ENCODE data around the gene DQX1.

DQX1 gene

GRCh38 chr2:74497777-74498499 is 28.1 kb downstream of the DQX1 start:
- no peak for ATAC-seq
- TF ChIP-seq RARB (CRISPR knock-in tag; IDR thresholded peaks at IDR 0.05) (no peak), ZFP3 (CRISPR knock-in tag; IDR thresholded peaks at IDR 0.05) (no peak), BACH2 (CRISPR knock-in tag; IDR thresholded peaks at IDR 0.05; ENCODE audit: borderline replicate concordance) (no peak), TCF4 (CRISPR knock-in tag; IDR thresholded peaks at IDR 0.05; ENCODE audit: borderline replicate concordance) (no peak), SNAI2 (CRISPR knock-in tag; IDR thresholded peaks at IDR 0.05) (no peak), ZFP30 (CRISPR knock-in tag; IDR thresholded peaks at IDR 0.05) (no peak), CSRNP3 (CRISPR knock-in tag; IDR thresholded peaks at IDR 0.05) (no peak)

DNA sequence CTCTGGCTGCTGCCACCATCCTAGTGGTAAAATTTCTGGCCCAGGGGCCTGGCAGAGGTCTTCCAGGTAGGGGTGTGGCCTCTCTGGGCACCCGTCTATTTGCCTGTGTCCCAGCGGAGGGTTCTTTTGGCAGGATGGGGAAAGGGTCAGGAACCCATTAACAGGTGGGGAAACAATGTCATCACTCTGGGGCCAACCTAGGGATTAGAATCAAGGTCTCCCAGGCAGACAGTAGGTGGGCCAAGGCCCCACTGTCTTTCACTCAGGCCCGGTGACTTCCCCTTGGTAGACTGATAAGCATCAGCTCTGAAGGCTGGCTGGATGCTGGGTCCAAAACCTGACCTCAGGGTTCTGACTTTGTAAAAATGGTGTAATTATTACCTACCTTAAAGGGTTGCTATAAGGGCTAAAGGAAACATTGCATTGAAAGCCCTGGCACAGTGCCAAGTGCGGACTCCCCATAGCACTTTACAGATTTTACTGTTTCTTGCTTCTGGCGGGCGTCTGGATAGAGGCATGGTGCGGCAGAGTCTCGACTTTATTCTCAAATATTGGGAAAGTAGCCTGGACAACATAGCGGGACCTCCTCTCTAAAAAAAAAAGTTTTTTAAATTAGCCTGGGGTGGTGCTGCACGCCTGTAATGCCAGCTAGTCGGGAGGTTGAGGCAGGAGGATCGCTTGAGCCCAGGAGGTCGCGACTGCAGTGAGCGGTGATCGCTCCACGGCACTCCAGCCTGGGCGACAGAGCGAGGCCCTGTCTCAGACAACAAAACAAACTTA is 28.8 kb downstream of the DQX1 start:
- ATAC-seq, result no peak
- TF ChIP-seq, protein P1, sequence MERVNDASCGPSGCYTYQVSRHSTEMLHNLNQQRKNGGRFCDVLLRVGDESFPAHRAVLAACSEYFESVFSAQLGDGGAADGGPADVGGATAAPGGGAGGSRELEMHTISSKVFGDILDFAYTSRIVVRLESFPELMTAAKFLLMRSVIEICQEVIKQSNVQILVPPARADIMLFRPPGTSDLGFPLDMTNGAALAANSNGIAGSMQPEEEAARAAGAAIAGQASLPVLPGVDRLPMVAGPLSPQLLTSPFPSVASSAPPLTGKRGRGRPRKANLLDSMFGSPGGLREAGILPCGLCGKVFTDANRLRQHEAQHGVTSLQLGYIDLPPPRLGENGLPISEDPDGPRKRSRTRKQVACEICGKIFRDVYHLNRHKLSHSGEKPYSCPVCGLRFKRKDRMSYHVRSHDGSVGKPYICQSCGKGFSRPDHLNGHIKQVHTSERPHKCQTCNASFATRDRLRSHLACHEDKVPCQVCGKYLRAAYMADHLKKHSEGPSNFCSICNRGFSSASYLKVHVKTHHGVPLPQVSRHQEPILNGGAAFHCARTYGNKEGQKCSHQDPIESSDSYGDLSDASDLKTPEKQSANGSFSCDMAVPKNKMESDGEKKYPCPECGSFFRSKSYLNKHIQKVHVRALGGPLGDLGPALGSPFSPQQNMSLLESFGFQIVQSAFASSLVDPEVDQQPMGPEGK (CRISPR knock-in tag; IDR thresholded peaks at IDR 0.05; ENCODE audit: borderline replicate concordance), result no peak
- no peak for TF ChIP-seq TOX (CRISPR knock-in tag; IDR thresholded peaks at IDR 0.05; ENCODE audit: borderline replicate concordance)
- TF ChIP-seq TCF4 (CRISPR knock-in tag; IDR thresholded peaks at IDR 0.05; ENCODE audit: borderline replicate concordance), result no peak
- no peak for TF ChIP-seq PPARA (CRISPR knock-in tag; IDR thresholded peaks at IDR 0.05; ENCODE audit: borderline replicate concordance)
- no peak for TF ChIP-seq OSR1 (CRISPR knock-in tag; IDR thresholded peaks at IDR 0.05)
- no peak for TF ChIP-seq ZFP30 (CRISPR knock-in tag; IDR thresholded peaks at IDR 0.05)
- TF ChIP-seq GLIS3 (CRISPR knock-in tag; IDR thresholded peaks at IDR 0.05), result no peak
- TF ChIP-seq ZNF565 (CRISPR knock-in tag; conservative IDR thresholded peaks at IDR 0.05; ENCODE audit: low read depth), result no peak
- no peak for TF ChIP-seq CSDC2 (CRISPR knock-in tag; IDR thresholded peaks at IDR 0.05)
- no peak for TF ChIP-seq BACH2 (CRISPR knock-in tag; IDR thresholded peaks at IDR 0.05; ENCODE audit: borderline replicate concordance)
- no peak for TF ChIP-seq ZC3H10 (CRISPR knock-in tag; IDR thresholded peaks at IDR 0.05)
- TF ChIP-seq ZFP3 (CRISPR knock-in tag; IDR thresholded peaks at IDR 0.05), result no peak
- TF ChIP-seq CSRNP3 (CRISPR knock-in tag; IDR thresholded peaks at IDR 0.05), result no peak

DNA sequence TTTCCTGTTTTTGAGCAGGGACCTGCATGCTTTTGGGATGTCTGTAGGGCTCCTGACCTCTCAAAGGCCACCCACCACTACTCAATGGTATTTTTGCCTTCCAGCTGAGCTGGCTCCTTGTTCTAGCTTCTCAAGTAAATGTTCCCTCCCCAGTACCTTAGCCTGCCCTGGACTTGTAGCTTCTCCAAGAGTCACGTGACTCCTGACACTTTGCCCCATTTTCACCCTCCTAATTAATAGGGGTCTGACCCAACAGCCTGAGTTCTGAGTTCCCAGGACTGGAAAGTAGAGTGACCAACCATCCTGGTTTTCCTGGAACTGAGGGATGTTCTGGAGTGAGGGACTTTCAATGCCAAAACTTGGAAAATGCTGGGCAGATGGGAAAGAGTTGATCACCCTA is 30.6 kb downstream of the DQX1 start:
- ATAC-seq, result no peak
- TF ChIP-seq TOX (CRISPR knock-in tag; IDR thresholded peaks at IDR 0.05; ENCODE audit: borderline replicate concordance) (no peak), TCF4 (CRISPR knock-in tag; IDR thresholded peaks at IDR 0.05; ENCODE audit: borderline replicate concordance) (no peak), CSDC2 (CRISPR knock-in tag; IDR thresholded peaks at IDR 0.05) (no peak)

DNA sequence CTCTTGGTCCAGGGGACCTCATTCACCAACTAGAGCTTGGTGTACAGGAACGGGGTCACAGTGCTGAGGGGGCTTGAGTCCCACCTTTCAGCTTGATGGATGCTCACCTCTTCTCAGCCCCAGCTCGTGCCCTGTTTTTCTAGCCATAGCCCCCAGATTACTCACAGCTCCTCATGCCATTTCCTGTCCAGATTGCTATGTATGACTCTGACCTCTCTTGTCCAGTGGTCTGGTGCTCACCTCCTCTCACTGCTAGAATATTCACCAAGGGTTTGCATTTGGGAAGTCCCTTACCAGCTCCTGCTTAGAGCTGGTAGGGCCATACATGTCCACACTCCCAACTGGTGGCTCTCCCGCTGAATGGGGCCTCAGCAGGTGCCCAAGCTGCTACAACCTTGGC is 32.5 kb downstream of the DQX1 start:
- ATAC-seq, result no peak
- TF ChIP-seq TOX (CRISPR knock-in tag; IDR thresholded peaks at IDR 0.05; ENCODE audit: borderline replicate concordance) (no peak), ZNF70 (CRISPR knock-in tag; IDR thresholded peaks at IDR 0.05) (no peak), CREB5 (CRISPR knock-in tag; IDR thresholded peaks at IDR 0.05; ENCODE audit: low read depth) (no peak), PPARA (CRISPR knock-in tag; IDR thresholded peaks at IDR 0.05; ENCODE audit: borderline replicate concordance) (no peak), ZFP30 (CRISPR knock-in tag; IDR thresholded peaks at IDR 0.05) (no peak), CSRNP3 (CRISPR knock-in tag; IDR thresholded peaks at IDR 0.05) (no peak), RARB (CRISPR knock-in tag; IDR thresholded peaks at IDR 0.05) (no peak)

Data from SK-N-SH treated with all-trans-retinoic acid at 6 μM for 48 hours (cell line).